Dedifferentiated amniotic fluid mesenchymal stem cell (primary cell): ENCODE data around the gene DNAI2.

Experiments used
- DNase-seq: peaks from one replicate; pipeline ENCODE4 v3.0.0-alpha.2; 2016; ENCODE audit errors: extremely low spot score

Gene DNAI2

DNA sequence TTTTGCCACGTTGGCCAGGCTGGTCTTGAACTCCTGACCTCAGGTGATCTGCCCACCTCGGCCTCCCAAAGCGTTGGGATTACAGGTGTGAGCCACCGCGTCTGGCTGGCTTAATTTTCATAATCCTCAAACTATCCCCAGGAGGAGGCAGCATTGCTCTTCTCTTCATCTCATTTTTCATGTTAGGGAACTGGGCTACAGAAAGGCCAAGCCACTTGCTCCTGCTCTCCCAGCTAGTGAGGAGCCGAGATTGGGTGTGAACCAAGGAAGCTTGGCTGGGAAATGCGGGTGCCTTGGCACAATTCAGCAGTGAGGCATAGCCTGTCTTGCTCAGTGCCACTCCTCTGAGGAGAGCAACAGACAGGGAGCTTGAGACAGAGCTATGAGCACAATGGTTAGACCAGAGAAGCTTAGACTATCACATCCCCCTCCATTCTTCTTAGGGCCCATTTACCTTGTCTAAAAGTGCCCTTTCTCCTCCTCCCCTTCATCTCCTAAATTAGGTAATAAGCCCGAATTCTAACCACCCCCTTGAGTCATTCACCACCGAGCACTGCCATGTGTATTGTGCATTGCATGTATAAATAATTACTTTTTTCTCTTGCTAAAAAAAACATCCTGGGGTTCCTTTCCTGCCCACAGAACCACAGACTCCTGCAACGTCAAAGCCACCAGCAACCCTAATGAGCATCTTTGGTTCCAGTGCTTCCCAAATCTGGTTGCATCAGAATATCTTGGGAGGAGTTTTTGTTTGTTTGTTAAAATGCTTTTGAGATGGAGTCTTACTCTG is 32.0 kb downstream of the DNAI2 start:
- DNase-seq, result no peak

DNA sequence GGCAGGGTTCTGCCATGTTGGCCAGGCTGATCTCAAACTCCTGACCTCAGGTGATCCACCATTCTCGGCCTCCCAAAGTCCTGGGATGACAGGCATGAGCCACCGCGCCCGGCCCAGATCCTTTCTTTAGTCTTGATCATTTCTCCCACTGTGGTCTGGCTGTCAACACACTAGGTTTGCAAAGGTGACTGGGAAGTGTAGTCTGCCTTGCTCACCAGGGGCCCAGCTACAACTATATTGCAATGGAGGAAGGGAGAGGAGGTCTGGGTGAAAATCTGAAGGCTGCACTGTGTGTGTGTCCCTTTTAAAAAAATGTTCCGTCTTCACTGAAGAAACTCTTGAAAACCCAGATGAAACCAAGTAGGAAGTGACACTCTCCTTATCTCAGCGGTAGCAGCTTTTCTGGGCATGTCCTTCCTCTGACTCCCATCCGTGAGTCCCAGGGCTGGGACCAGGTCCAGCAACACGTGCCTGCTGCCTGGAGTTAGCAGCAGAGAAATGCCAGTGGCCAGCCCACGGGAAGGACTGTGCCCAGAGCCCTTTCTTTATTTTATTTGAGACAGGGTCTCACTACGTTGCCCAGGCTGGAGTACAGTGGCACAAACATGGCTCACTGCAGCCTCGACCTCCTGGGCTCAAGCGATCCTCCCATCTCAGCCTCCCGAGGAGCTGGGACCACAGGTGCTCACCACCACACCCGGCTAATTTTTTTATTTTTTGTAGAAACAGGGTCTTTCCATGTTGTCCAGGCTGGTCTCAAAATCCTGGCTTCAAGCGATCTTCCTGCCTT is 34.1 kb downstream of the DNAI2 start:
- no peak for DNase-seq

DNA sequence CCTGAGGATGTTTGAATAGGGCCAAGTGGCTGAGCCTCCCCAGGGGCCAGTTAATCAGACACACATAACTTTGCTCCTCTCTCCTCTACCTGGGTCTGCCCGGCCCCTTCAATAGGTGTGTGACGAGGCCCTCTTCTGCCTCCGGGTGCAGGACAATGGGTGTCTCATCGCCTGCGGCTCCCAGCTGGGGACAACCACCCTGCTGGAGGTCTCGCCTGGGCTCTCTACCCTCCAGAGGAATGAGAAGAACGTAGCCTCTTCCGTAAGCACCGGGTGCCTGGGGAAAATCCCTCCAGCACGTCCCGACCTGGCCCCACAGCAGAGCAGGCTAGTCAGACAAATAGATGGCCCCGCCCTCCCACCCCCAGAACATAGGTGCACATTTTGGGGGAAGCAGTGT is 35.9 kb downstream of the DNAI2 start:
- no peak for DNase-seq

DNA sequence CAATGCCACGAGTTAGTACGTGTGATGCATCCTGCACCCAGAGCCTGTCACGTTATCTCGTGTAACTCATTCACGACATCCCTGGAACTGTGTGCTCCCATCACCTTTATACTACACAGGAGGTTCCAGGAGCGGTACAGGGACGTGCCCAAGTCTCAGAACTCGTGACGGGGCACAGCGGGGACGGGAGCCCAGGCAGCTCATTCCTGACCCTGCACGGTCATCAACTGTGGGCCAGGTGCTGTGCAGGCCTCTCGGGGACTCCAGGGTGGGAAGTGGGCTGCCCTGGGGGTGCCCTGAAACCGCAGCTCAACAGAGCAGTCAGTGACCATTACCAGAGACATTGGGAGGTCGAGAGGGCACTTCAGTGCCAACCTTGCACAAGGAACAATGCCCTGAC is 40.8 kb downstream of the DNAI2 start:
- no peak for DNase-seq

DNA sequence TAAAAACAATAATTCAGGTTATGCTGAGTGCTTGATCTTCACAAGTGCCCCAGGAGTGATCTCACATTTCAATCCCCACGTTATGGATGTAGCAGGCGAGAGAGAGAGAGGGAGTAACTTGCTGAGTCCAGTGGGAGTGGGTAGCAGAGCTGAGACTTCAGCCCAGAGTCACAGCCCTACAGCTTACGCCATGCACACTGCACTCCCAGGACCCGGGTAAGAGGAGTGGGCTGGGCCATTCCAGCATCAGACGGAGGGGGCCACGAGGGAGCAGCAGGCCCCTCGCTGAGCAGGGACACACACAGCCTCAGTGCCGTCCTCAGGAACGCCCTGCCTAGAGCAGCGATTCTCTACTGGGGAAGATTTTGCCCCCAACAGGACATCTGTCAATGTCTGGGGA is 42.2 kb downstream of the DNAI2 start:
- no peak for DNase-seq

DNA sequence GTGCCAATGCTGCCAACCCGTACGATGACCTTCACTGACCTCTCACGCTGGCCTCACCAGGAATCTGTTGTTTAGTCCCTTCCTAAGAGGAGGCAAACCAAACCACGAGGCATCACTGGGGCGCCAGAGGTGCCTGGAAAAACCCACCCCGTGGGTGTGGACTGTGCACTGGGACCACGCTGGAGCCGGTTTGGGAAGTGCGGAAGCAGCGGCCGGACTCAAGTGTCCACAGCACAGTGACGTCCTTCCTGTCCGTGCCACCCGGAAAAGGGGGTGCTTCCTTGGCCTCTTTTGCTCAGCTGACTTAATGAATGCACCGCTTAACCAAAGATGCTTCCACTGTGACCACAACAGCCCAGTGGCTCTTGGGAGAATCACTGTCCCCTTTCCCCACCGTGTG is 43.0 kb downstream of the DNAI2 start:
- no peak for DNase-seq

DNA sequence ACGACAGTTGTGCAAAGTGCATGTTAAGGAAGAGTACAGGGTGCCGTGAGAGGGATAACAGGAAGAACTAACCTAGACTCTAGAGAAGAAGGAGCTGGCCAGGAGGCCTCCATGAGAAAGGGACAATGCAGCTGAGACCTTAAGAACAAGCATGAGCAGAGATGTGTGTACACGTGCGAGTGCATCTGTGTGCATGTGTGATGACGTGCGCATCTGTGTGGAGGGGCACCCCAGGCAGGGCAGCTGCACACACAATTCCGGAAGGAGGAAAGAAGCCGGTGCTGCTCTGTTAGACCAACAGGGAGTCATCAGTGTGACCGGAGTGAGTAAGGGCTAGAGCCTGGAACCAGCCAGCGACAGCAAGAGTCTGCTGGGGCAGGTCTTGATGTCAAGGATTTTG is 44.4 kb downstream of the DNAI2 start:
- DNase-seq, result no peak

DNA sequence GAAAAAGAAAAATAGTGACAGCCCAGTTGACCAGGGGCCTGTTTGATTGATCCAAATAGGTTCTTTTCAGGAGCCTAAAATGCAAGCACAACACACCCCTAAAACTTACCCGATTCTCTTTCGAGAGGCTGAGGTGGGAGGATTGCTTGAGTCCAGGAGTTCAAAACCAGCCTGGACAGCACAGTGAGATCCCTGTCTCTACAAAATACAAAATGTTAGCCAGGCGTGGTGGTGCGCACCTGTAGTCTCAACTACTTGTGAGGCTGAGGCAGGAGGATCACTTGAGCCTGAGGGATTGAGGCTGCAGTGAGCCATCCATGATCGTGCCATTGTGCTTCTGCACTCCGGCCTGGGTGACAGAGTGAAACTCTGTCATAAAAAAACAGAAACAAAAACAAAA is 50.5 kb downstream of the DNAI2 start:
- no peak for DNase-seq

DNA sequence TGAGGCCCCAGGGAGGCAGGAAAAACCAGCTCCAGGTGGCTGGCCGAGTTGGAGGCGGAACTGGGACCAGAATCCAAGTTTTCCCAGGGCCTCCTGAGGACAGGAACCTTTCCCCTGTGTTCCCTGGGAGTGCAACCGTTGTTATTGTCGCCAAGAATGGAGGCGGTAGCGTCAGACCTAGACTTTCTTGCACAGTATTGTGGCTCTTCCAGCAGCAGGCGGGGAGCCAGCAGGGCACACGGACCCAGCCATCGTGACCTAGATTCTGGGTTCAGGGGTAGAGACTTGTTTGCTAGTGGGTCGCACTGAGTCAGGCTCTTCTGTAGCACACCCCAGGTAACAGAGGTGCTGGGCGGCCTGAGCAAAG is 51.3 kb downstream of the DNAI2 start:
- no peak for DNase-seq

DNA sequence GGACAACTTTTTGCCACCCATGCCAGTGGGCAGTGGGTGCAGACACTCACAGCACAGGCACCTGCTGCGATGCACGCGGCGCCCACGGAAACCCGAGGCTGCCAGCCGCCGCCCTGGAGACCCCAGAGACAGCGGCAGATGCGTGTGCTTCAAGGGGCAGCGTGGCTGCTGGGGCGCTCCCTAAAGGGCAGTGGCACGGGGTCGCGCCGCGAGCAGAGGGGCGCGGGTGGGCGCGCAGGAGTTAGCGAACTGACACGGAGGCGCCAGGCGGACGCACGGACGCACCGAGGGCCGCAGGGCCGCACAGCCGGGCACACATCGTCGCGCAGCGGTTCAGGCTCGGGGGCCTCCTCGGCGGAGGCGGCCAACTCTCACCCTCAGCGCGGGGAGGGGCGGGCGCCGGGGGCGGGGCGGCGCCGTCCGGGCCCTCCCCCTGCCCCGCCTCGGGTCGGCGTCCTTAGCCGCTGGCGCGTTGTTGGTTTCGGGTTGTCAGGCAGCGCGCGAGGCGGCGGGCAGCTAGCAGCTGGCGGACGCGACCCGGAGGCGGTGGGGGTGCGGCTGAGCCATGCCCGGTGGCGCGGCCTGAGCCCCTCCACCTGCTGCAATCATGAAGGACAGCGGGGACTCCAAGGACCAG is 51.8 kb downstream of the DNAI2 start, which contains the start of gene KIF19:
TSS of gene KIF19 (plus strand) at position 484 of the 637 bp plus-strand sequence. CDS start at position 608, 124 bp downstream.
- no peak for DNase-seq

DNA sequence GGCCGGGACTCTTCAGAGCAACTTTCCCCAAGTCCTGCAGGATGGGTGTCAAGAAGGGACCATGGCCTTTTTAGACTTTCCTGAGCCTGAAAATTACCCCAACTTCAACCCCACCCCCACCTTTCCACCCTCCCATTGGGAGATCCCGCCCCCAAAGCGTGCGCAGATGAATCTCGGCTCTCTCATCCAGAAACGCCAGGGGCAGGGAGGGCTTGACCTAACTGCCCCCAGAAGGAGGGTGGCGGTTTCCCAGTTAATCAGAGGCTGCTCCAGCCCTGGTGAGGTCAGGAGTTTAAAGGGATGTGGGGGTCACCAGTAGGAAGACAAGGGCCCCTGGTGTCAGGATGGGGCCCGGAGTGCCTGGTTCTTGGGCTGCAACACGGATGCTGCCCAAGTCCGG is 52.5 kb downstream of the DNAI2 start:
- DNase-seq, result no peak

DNA sequence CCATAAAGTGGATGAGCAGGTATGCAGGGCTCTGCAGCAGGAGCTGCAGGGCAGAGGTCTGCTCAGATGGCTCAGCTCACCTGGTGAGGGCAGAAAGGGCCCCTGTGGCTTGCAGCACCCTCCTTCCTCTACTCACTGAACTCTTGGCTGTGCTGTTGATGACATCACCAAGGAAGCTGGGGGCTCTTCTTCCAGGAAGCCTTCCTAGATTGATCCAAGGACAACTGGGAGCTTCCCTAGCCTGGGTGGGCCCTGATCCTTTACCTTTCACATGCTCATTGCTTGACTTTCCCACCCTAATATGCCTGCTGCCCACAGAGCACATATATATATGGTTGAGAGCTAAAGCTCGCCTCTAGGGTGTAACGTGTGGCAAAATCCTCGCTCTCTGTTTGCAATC is 54.5 kb downstream of the DNAI2 start:
- no peak for DNase-seq

DNA sequence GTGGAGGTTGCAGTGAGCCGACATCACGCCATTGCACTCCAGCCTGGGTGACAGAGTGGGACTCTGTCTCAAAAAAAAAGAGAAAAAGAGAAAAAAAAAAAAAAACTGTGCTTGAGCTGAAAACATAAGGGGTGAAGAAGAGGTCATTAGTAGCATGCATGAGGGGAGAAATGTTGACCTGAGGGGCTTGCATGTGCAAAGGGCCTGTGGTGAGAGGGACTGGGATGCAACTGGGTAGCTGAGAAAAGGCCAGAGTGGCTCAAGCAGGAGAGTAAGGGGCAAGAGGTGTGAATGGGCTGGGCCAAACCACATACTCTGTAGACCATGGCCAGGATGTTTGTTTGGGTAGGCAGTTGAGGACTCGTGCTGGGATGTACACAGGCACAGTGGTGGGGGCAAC is 55.3 kb downstream of the DNAI2 start:
- DNase-seq, result no peak

DNA sequence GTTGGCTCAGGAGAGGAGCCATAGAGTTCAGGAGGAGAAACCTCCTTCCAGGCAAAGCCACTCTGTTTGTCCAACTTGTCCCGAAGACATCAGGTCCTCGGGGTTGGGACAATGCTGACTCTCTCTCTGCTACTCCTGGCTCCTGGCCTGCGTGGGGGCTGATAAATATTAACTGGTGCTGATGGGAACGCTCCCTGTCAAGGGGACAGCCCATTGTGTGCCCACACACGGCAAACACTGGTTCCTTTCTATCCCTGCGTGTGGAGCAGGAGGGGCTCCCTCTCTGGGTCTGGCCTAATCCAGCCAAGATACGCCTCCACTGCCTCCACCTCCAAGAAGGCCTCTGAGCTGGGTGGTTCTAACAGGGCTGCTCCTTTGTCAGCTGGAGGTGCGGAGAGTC is 56.4 kb downstream of the DNAI2 start:
- DNase-seq, result no peak

DNA sequence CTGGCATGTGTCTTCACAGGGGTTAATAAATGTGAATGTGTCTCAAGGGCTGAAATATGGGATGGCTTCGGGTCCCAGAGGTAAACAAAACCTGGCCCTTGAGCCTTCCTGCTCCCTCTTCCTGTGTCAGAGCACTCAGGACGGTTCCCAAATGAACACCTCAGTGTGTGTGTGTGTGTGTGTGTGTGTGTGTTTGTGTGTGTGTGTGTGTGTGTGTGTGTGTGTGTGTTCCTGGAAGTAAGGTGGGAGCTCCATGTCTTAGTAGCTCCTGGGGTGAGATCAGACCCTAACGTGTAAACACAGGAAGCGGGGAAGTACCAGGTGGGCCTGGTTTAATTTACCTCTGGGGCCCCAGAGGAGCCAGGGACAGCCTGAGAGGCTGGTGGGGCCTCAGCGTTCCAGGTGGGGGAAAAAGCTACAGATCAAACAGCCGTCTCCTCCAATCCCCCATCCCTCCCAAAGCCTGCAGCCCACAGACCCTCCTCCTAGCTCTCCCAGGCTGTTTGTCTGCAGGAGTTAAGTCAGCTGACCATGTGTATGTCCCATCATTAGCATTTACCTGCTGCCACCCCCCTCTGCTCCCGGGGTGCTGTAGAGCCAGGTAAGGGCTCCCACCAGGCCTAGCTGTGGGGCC is 58.1 kb downstream of the DNAI2 start:
- DNase-seq, result no peak

DNA sequence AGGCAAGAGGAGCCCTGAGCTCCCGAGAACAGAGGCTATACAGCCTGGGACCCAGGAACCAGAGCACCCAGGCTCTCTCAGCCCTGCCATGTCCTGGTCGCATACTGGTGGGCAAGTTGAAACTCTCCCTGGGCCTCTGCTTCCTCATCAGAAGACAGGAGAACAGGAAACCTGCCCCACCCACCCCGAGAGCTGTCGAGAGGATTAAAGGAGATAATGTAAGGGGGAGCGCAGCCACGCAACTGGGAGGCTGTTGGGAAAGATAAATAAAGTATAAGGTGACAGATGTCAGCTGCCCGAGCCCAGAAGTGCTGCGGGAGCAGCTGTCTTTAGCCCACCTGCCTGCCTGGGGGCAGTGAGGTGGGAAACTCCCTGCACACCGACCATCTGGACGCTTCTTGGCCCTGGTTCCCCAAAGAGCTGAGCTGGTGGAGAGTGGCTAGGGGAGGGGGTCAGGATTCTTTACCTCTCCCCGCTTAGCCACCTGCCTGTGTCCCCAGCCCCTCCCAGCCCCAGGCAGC is 58.8 kb downstream of the DNAI2 start:
- DNase-seq, result no peak

DNA sequence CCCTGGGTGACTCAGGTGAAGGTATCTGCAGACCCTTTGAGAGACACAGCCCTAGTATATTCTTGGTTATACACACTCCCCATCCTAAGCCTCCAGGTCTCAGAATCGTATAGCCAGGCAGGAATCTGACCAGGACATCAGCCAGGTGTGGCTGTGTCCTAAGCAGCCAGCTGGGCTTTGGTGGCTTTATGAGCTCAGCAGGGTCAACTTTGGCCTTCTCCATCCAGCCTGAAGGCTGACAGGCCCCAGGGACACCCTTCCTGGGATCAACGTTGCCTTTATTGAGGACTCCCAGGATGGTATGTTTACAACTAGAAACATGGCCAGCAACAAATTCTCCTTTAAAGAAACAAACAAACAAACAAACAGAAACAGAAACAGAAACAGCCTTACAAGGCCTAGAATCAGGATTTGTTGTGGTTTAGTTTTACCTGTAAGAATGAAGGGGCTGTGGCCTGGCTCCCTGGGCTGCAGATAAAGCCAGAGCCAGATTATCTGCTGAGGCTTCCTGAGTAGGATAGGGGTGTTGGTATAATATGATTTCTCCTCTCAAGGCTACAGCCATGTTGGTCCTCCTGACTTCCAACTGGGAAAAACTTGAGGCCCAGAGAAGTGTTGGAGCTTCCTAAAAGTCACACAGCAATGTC is 60.5 kb downstream of the DNAI2 start:
- no peak for DNase-seq

DNA sequence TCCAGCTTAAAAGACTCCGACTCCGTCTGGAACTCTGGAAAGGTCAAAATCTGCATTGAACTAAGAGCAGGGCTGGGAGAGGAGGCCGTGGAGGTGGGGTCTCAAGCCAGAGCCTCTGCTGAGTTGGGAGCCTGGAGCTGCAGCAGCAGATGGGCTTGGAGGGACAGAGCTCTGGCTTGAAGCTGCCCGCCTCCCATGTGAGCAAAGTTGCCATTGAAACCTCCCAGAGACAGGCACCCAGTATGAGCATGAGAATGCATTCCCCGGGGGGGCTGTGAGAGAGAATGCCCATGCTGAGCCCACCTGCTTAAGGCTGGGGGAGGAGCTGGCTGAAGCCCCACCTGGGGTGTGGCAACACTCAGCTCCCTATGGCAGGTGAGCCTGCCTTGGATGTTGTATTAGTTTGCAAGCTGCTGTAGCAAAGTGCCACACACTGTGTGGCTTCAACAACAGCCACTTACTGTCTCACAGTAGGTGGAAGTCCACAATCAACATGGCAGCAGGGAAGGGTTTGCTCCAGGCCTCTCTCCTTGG is 61.6 kb downstream of the DNAI2 start:
- DNase-seq, result no peak

DNA sequence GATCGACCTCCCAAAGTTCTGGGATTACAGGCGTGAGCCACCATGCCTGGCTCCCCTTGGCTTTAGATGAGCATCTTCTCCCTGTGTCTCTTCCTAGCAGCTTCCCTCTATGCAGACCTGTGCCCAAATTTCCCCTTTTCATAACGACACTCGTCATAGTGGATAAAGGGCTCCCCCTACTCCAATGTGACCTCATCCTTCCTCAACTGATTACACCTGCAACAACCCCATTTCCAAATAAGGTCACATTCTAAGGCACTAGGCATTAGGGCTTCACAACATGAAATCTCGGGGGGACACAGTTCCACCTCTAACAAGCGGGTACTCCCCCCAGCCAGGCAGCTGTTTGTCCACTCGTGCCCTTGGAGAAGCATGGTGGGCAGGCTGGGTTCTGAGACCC is 62.3 kb downstream of the DNAI2 start:
- no peak for DNase-seq

DNA sequence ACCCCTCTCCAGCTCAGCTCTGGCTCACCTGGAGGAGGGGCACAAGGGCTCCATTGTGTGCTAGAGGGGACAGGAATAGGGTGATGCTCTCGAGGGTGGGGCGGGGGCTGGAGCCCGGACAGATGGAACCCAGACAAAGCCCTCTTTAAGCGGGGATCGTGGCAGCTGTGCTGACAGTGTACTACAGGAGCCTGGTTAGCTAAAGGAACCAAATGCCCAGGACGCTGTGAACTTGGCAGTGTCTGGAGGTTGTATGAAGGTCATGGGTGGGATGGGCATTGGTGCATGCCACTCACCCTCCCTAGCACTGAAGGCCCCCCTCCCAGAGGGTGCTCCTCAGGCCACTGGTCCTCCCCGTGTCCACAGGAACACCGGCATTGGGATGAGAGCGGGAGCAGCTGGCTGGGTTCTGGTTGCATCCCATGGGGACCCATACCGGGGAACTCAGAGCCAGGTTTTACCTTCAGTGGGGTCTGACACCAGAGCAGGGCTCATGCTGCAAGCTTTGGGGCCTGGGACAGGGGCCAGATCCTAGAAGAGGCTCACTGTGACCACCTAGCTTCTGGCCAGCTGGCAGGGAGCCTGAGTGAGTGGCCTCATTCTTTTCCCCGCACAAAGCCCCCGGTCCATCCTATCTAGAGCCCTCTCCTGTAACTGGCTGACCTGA is 63.9 kb downstream of the DNAI2 start:
- no peak for DNase-seq
